GM21390 (cell line): ENCODE data around the gene GRIN2D.
"Not testable (repeated sequence)": the region's sequence is repeated elsewhere in the genome, so short reads cannot be mapped to it uniquely, and the experiment has no call there.

ENCODE experiments used
- ATAC-seq: cut with Tn5 transposase; IDR thresholded peaks from one replicate; pipeline ENCODE4 v1.9.1; 2021; ENCODE audit not compliant: unreplicated experiment

GRIN2D gene

GRCh38 chr19:48371367-48371766 is 22.1 kb upstream of the GRIN2D start:
- no peak for ATAC-seq

GRCh38 chr19:48371771-48372170 is 21.7 kb upstream of the GRIN2D start:
- ATAC-seq: not testable (repeated sequence)

- no peak for ATAC-seq
Measured at GRCh38 chr19:48372904-48373303, 20.6 kb upstream of the GRIN2D start.

- no peak for ATAC-seq
Measured at GRCh38 chr19:48373567-48373966, 19.9 kb upstream of the GRIN2D start.

- ATAC-seq: no peak
Measured at GRCh38 chr19:48378194-48378570, 15.3 kb upstream of the GRIN2D start.

GRCh38 chr19:48379058-48379457 is 14.4 kb upstream of the GRIN2D start:
- no peak for ATAC-seq

- ATAC-seq: no peak
Measured at GRCh38 chr19:48381178-48381950, 12.1 kb upstream of the GRIN2D start.

GRCh38 chr19:48382286-48382685 is 11.2 kb upstream of the GRIN2D start:
- no peak for ATAC-seq

- no peak for ATAC-seq
Measured at GRCh38 chr19:48385461-48386087, 7.9 kb upstream of the GRIN2D start.

- ATAC-seq: no peak
Measured at GRCh38 chr19:48386981-48387380, 6.5 kb upstream of the GRIN2D start.

- no peak for ATAC-seq
Measured at GRCh38 chr19:48390188-48391099, 3.0 kb upstream of the GRIN2D start.

GRCh38 chr19:48391100-48392005 is 2.1 kb upstream of the GRIN2D start, which contains the start of gene KDELR1:
TSS of gene KDELR1 (minus strand) at chr19:48391551. CDS start at chr19:48391358, 193 bp downstream.
- ATAC-seq: no peak

- not testable (repeated sequence) for ATAC-seq
Measured at GRCh38 chr19:48392006-48392344, 1.5 kb upstream of the GRIN2D start.

GRCh38 chr19:48392860-48393558 is 459 bp upstream of the GRIN2D start:
- ATAC-seq: no peak

- ATAC-seq: no peak
Measured at GRCh38 chr19:48394331-48395169, 1.1 kb downstream of the GRIN2D start.

- ATAC-seq: no peak
Measured at GRCh38 chr19:48395170-48395455, 1.6 kb downstream of the GRIN2D start.

- no peak for ATAC-seq
Measured at GRCh38 chr19:48395499-48395898, 2.0 kb downstream of the GRIN2D start.

GRCh38 chr19:48396016-48396823 is 2.8 kb downstream of the GRIN2D start:
- ATAC-seq: no peak

GRCh38 chr19:48396824-48397176 is 3.3 kb downstream of the GRIN2D start:
- ATAC-seq: no peak
